Stimulated activated CD4-positive, alpha-beta T cell treated with anti-CD3 and anti-CD28 coated beads, Interleukin-12 subunit alpha, Interleukin-12 subunit beta, amount 100 ng/mL, for 48 hours (primary cell): ENCODE measurements around the gene VEPH1.

Experiments
- DNase-seq, 3 donors: peaks; one replicate each; pipeline ENCODE4 v3.0.0-alpha.2; 2020; ENCODE audit warnings: low read depth in 2 of 3, low spot score in 1 of 3

VEPH1 gene

DNA sequence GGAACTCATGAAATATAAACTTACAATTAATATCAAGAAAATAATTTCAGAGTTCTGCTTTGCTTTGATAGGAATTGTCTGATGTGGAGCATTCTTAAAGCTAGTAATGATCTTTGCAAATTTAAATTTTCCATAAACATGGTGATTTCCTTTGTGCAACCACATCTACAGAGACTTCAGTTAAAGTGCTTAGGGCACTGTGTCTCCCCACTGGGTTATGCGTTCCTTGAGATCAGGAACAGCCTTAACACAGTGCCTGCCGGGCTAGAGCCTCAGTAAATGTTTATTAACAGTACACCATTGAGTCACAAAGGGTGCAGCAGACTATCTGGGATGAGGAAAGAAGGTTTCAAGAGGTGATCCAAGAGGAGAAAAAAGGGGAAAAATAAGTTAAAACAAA, 235.2 kb downstream of the VEPH1 start:
- no peak for DNase-seq

GRCh38 chr3:157265931-157266330, 237.3 kb downstream of the VEPH1 start:
- no peak for DNase-seq

- no peak for DNase-seq
Observed at GRCh38 chr3:157263027-157263426, 240.2 kb downstream of the VEPH1 start.

DNA sequence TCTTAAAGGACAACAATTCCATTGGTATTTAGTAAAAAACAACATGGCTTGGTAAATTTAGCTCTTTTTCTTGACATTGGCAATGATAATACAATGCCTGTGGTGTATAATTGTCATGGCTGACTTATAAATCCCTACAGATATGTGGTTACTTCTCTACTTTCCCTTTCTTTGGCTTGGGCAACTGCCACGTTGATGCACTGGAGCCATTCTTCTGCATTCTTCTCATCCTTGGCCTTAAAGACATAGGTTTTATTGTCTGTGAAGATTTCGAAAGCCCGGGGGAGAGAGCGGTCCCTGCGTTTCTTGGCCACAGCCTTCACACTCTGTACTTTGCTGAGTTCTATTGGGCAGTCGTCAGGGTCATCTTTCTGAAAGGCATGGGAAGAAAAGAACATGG, 242.2 kb downstream of the VEPH1 start:
- no peak for DNase-seq

- DNase-seq: no peak
Observed at GRCh38 chr3:157259825-157260224, 243.4 kb downstream of the VEPH1 start.

GRCh38 chr3:157257101-157257500, 246.1 kb downstream of the VEPH1 start:
- DNase-seq: no peak

DNA sequence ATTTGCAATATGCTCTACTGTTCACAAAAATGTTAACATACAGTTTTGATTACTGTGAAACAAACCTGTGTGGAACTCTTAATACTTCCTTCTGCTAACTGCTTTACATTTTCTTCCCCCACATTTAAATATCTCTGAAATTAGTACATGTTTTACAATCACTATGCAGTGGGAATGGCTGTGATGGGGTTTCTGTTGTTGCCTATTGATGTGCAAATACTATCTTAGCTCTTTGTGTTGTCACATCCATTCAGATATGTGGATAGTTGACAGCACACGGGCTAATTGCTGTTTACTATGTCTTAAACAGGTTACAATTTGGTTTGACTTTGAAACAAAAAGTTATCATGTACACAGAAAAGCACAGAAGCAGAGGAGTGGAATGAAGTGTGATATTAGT, 247.4 kb downstream of the VEPH1 start:
- no peak for DNase-seq

GRCh38 chr3:157251685-157252084, 251.5 kb downstream of the VEPH1 start:
- DNase-seq: no peak

DNA sequence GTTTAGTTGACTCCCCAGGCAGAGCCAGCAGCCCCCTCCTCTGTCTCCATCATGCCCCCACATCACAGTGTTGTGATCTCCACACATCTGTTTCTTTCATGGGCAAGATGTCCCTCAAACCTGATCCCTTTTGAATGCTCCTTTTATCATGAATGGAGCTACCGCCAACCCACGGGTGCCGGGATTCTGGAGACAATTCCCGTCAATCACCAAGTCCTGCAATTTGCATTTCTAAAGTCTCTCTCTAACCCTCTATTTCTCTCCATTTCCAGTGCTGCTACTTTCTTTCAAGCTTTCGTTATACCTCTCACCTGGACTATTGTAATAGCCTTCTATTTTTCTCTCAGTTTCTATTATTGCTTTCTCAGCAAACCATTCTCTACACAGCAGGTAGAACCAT, 253.6 kb downstream of the VEPH1 start:
- DNase-seq: no peak

DNA sequence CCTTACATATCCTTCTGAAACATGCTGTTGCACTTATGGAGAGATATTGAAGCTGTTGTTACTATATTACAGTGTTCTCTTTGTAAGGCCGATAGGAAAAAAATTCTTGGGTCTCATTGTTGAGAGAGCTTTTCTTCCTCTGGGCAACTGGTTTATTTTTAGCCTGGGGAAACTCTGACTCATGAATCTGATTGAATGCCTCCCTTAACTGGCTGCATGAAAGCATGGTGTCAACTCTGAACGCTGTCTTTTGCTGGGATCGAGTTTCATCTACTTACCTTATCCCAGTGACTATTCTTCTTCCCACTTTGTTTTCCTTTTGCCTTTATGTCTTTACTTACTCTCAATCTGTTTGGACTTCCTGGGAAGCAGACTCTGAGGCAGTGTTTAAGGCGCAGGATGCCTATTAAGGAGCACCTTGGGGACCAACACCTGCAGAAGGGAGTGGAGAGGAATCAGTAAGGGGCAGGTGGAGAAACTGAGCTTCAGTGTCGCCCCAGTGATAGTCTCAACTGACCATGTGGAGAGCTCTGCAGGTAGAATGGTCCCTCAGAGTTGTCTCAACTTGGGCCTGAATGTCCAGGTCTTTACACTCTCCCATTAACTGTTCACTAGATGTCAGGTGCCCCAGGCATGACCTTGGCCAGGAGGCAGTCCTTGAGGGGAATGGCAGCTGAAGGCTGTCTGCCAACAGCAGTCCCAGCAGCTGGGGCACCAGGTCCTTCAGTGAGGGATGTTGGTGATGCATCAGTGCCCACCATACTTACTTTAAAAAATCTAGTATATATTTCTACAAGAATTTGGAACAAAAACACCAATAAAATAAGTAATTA, 254.4 kb downstream of the VEPH1 start:
- no peak for DNase-seq

- no peak for DNase-seq
Observed at GRCh38 chr3:157247391-157247790, 255.8 kb downstream of the VEPH1 start.

DNA sequence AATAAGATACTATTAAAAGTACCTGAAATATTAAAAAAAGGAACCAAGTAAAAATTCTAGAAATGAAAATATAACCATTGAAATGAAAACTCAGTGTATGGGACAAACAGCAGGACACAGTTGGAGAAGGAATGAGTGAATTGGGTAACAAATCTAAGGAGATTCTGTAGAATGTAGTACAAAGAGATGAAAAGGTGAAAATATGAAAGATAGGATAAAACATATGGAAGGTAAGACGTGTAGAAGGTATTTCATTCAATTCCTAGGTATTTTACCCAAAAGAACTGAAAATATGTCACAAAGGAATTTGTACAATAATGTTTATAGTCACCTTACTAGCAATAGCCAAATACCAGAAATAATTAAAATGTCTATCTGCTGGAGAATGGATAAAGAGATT, 260.4 kb downstream of the VEPH1 start:
- no peak for DNase-seq

- no peak for DNase-seq
Observed at GRCh38 chr3:157241599-157241998, 261.6 kb downstream of the VEPH1 start.

DNA sequence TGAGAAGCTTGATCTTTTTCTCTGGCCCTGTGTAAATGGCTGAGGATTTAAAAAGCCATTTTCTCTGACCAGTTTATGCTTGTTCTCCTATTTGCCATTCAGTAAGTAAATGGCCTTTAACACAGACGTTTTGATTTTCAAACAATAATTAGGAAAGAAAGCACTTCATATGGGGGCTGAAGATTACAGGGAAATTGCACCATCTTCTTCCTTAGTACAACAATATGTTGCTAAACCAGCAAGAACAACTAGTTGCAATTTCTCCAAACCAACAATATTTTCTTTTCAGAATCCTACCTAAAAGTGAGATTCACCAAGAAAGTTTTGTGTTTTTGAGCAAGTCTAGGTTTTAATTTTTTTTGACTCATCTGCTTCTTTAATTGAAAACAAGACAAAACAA, 262.8 kb downstream of the VEPH1 start:
- DNase-seq: no peak

DNA sequence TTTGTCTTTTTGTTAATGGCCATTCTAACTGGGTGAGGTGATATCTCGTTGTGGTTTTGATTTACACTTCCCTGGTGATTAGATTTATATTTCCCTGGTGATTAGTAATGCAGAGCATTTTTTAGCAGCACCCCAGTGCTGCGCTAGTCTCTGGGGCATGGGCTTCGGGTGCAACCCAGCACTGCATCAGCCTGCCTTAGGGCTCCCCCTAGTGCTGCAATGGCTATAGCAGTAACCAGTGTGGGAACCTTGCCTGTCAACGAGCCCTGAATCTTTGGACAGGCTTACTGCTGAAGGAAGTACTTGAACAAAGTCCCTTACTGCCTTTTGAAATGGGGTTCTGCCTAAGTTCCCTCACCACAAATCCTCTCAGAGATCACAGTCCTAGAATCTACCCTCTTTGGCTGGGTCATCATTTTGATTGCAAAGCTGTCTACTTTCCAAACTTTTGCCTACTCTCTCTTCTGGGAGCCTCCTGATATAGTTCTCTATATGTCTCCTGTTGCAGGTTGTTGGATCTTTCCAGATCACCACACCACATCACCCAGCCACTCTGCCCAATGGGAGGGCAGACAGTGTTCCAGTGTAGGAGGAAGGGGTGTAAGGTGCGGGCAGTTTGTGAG, 264.0 kb downstream of the VEPH1 start:
- DNase-seq: peak; percentile 64 to 69 (median 65)

DNA sequence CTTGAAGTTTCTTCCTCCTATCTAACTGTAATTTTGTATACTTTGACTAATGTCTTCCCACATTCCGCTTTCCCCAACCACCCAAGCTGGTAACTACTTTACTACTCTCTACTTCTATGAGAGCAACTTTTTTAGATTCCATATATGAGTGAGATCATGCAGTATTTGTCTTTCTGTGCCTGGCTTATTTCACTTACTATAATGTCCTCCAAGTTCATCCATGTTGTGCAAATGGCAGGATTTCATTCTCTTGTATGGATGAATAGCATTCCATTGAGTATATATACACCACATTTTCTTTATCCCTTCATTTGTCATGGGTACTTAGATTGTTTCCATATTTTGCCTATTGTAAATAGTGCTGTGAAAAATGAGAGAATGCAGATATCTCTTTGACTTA, 264.8 kb downstream of the VEPH1 start:
- DNase-seq: no peak

- DNase-seq: no peak
Observed at GRCh38 chr3:157237886-157238285, 265.3 kb downstream of the VEPH1 start.

DNA sequence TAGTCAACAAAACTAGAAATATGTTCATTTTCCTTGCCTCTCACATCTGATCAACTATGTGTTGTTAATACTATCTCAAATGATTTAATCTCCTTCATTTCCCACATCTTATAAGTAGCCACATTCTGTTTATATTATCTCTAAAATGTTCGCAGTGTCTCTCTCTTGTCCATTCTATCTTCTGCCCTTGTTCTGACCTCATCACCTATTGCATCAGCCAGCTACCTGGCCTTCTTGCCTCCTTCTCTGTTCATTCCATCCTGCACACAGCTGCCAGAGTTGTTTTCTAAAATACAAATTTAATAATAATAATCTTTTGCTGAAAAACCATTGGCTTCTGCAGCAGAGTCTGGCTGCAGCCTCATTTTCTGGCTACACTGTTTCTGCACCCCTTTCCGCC, 267.9 kb downstream of the VEPH1 start:
- DNase-seq: no peak

- no peak for DNase-seq
Observed at GRCh38 chr3:157233923-157234322, 269.3 kb downstream of the VEPH1 start.

- DNase-seq: no peak
Observed at GRCh38 chr3:157232141-157232540, 271.1 kb downstream of the VEPH1 start.

DNA sequence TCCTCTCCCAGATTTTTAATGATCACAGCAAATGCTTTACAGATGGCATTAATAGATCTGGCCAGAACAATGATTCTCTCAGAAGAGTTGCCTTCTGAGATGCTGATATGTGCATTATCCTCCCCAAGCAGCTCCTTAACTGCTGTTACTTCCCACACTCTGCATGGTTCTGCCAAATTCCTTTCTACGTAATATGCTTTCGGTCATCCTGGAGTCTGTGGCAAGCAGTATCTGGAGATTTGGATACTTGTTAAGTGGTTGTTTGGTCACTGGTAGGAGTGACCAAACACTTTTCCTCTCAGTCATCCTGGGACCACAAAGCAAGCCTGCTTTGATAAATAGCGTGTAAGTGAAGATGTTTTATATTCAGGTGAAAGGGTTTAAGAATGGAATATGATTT, 272.1 kb downstream of the VEPH1 start:
- no peak for DNase-seq

DNA sequence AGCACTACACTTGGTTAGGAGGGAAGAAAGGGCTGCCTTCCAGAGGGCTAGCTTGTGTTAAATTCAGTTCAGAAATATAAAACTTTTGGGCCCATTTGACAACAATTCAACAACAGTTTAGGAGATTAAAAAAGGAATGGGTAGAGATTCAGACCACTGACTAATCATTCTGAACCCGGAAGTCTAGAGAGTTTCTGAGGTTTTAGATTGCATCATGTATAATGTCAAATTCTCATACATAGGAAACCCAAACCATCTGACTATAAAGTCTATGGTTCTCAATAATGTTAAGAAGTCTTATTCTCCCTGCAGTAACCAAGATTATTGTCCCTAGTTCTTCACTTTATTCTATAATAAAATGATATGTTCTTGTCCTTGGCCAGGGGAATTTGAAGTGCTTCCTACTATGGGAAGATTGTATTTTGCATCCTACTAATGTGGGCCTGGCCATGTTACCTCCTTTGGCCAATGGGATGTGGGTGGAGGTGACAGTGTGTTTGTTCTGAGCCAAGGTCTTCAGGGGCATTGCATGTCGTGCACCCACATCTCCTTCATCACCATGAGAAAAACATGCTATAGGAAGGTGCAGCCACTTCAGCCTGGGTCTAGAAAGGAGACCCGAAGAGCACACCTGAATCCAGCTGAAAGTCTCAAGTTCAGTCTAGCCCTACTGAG, 276.9 kb downstream of the VEPH1 start:
- DNase-seq: no peak
